NOMO-1 (cell line): ENCODE measurements around the gene ERGIC1.
"Not testable (repeated sequence)": the region's sequence is repeated elsewhere in the genome, so short reads cannot be mapped to it uniquely, and the experiment has no call there.

Experiments used
- DNase-seq, 2 experiments: peaks; one replicate each; lab custom pipeline; 2025; ENCODE audit not compliant: unreplicated experiment in 2 of 2; lab: John Stamatoyannopoulos, UW

Gene ERGIC1

GRCh38 chr5:172860520-172861443 lies 26.7 kb downstream of the ERGIC1 start:
- no peak for DNase-seq

- DNase-seq: no peak
Measured at GRCh38 chr5:172861461-172861860, 27.4 kb downstream of the ERGIC1 start.

- no peak for DNase-seq
Measured at GRCh38 chr5:172862165-172862801, 28.2 kb downstream of the ERGIC1 start.

GRCh38 chr5:172864171-172864570 lies 30.1 kb downstream of the ERGIC1 start:
- not testable (repeated sequence) for DNase-seq

- DNase-seq: no peak
Measured at GRCh38 chr5:172864747-172865146, 30.7 kb downstream of the ERGIC1 start.

- no peak for DNase-seq
Measured at GRCh38 chr5:172866378-172866777, 32.3 kb downstream of the ERGIC1 start.

- DNase-seq: no peak
Measured at GRCh38 chr5:172866802-172867748, 33.0 kb downstream of the ERGIC1 start.

GRCh38 chr5:172867761-172868435 lies 33.8 kb downstream of the ERGIC1 start:
- DNase-seq: no peak

- no peak for DNase-seq
Measured at GRCh38 chr5:172868436-172868923, 34.4 kb downstream of the ERGIC1 start.

GRCh38 chr5:172868924-172869591 lies 35.0 kb downstream of the ERGIC1 start:
- DNase-seq: no peak

- DNase-seq: no peak
Measured at GRCh38 chr5:172869691-172870090, 35.6 kb downstream of the ERGIC1 start.

- DNase-seq: no peak
Measured at GRCh38 chr5:172870291-172870714, 36.3 kb downstream of the ERGIC1 start.

- no peak for DNase-seq
Measured at GRCh38 chr5:172870715-172871461, 36.8 kb downstream of the ERGIC1 start.

- no peak for DNase-seq
Measured at GRCh38 chr5:172871536-172871935, 37.5 kb downstream of the ERGIC1 start.

GRCh38 chr5:172871982-172872381 lies 37.9 kb downstream of the ERGIC1 start:
- DNase-seq: no peak

- DNase-seq: no peak
Measured at GRCh38 chr5:172872997-172873491, 39.0 kb downstream of the ERGIC1 start.

- DNase-seq: no peak
Measured at GRCh38 chr5:172873513-172873912, 39.5 kb downstream of the ERGIC1 start.

GRCh38 chr5:172874647-172875504 lies 40.8 kb downstream of the ERGIC1 start:
- DNase-seq: no peak
